GM18517 (cell line): ENCODE measurements around the gene CENPM.

ENCODE experiments used
- ATAC-seq: cut with Tn5 transposase; IDR thresholded peaks from one replicate; pipeline ENCODE4 v1.9.1; 2021; ENCODE audit warnings: mild to moderate bottlenecking, moderate library complexity; ENCODE audit not compliant: unreplicated experiment

The CENPM gene

GRCh38 chr22:41946629-41947423 lies at the start of gene CENPM:
TSS of gene CENPM (minus strand) at chr22:41947152. CDS start at chr22:41947076, 76 bp downstream.
- ATAC-seq = peak; percentile 66

GRCh38 chr22:41995211-41995610 lies 48.3 kb upstream of the CENPM start:
- ATAC-seq = no peak

- ATAC-seq = no peak
Observed at GRCh38 chr22:41992496-41992895, 45.5 kb upstream of the CENPM start.

GRCh38 chr22:41991111-41991510 lies 44.2 kb upstream of the CENPM start:
- ATAC-seq = no peak

GRCh38 chr22:41989246-41989645 lies 42.3 kb upstream of the CENPM start:
- ATAC-seq = no peak

GRCh38 chr22:41987276-41987675 lies 40.3 kb upstream of the CENPM start:
- no peak for ATAC-seq

- ATAC-seq = no peak
Observed at GRCh38 chr22:41983513-41984405, 36.8 kb upstream of the CENPM start.

GRCh38 chr22:41982865-41983264 lies 35.9 kb upstream of the CENPM start:
- ATAC-seq = no peak

GRCh38 chr22:41979423-41980250 lies 32.7 kb upstream of the CENPM start:
- ATAC-seq = no peak

- ATAC-seq = no peak
Observed at GRCh38 chr22:41978732-41979131, 31.8 kb upstream of the CENPM start.

- no peak for ATAC-seq
Observed at GRCh38 chr22:41976961-41977566, 30.1 kb upstream of the CENPM start.

GRCh38 chr22:41976070-41976901 lies 29.3 kb upstream of the CENPM start:
- no peak for ATAC-seq

GRCh38 chr22:41975299-41976069 lies 28.5 kb upstream of the CENPM start:
- no peak for ATAC-seq

- ATAC-seq = no peak
Observed at GRCh38 chr22:41974691-41975290, 27.8 kb upstream of the CENPM start.

- no peak for ATAC-seq
Observed at GRCh38 chr22:41971431-41971830, 24.5 kb upstream of the CENPM start.

- no peak for ATAC-seq
Observed at GRCh38 chr22:41970601-41971000, 23.6 kb upstream of the CENPM start.

GRCh38 chr22:41969110-41969646 lies 22.2 kb upstream of the CENPM start, which contains the start of gene SEPTIN3:
TSS of gene SEPTIN3 (plus strand) at chr22:41969443. CDS start at chr22:41971493, 2,050 bp downstream.
- no peak for ATAC-seq

- ATAC-seq = no peak
Observed at GRCh38 chr22:41968601-41969000, 21.6 kb upstream of the CENPM start.
